ENCODE data around the gene MBD6.
"Not testable (repeated sequence)": the region's sequence is repeated elsewhere in the genome, so short reads cannot be mapped to it uniquely, and the experiment has no call there.

The MBD6 gene

GRCh38 chr12:57487597-57488401 lies 34.8 kb upstream of the MBD6 start, which contains the start of gene MARS1:
Gene MARS1 (plus strand): TSS chr12:57488068. CDS start chr12:57488091, 23 bp downstream.
- in situ Hi-C loops (cut with MboI; ENCODE audit: low sequenced_read_pairs) = no loop called here

- in situ Hi-C loops (cut with MboI; ENCODE audit: low sequenced_read_pairs) = no loop called here
Observed at GRCh38 chr12:57488402-57489156, 34.0 kb upstream of the MBD6 start.

GRCh38 chr12:57489157-57489641 lies 33.4 kb upstream of the MBD6 start:
- in situ Hi-C loops (cut with MboI; ENCODE audit: low sequenced_read_pairs) = no loop called here

- in situ Hi-C loops (cut with MboI; ENCODE audit: low sequenced_read_pairs) = no loop called here
Observed at GRCh38 chr12:57490126-57490525, 32.5 kb upstream of the MBD6 start.

GRCh38 chr12:57491393-57492280 lies 31.0 kb upstream of the MBD6 start:
- in situ Hi-C loops (cut with MboI; ENCODE audit: low sequenced_read_pairs) = no loop called here

GRCh38 chr12:57495051-57495701 lies 27.4 kb upstream of the MBD6 start:
- in situ Hi-C loops (cut with MboI; ENCODE audit: low sequenced_read_pairs) = not testable (repeated sequence)

GRCh38 chr12:57496822-57497221 lies 25.8 kb upstream of the MBD6 start:
- in situ Hi-C loops (cut with MboI; ENCODE audit: low sequenced_read_pairs) = no loop called here

GRCh38 chr12:57497223-57498131 lies 25.1 kb upstream of the MBD6 start:
- in situ Hi-C loops (cut with MboI; ENCODE audit: low sequenced_read_pairs) = no loop called here

- in situ Hi-C loops (cut with MboI; ENCODE audit: low sequenced_read_pairs) = no loop called here
Observed at GRCh38 chr12:57498132-57498502, 24.5 kb upstream of the MBD6 start.

GRCh38 chr12:57498571-57498970 lies 24.1 kb upstream of the MBD6 start:
- in situ Hi-C loops (cut with MboI; ENCODE audit: low sequenced_read_pairs) = no loop called here

GRCh38 chr12:57500213-57500612 lies 22.4 kb upstream of the MBD6 start:
- in situ Hi-C loops (cut with MboI; ENCODE audit: low sequenced_read_pairs) = no loop called here

GRCh38 chr12:57502311-57502969 lies 20.2 kb upstream of the MBD6 start:
- in situ Hi-C loops (cut with MboI; ENCODE audit: low sequenced_read_pairs) = not testable (repeated sequence)

GRCh38 chr12:57506541-57506940 lies 16.1 kb upstream of the MBD6 start:
- in situ Hi-C loops (cut with MboI; ENCODE audit: low sequenced_read_pairs) = not testable (repeated sequence)

- in situ Hi-C loops (cut with MboI; ENCODE audit: low sequenced_read_pairs) = not testable (repeated sequence)
Observed at GRCh38 chr12:57507796-57508195, 14.8 kb upstream of the MBD6 start.

GRCh38 chr12:57511161-57511560 lies 11.5 kb upstream of the MBD6 start:
- in situ Hi-C loops (cut with MboI; ENCODE audit: low sequenced_read_pairs) = no loop called here

GRCh38 chr12:57511588-57512325 lies 10.9 kb upstream of the MBD6 start:
- in situ Hi-C loops (cut with MboI; ENCODE audit: low sequenced_read_pairs) = no loop called here

GRCh38 chr12:57512665-57513064 lies 10.0 kb upstream of the MBD6 start:
- in situ Hi-C loops (cut with MboI; ENCODE audit: low sequenced_read_pairs) = no loop called here

- in situ Hi-C loops (cut with MboI; ENCODE audit: low sequenced_read_pairs) = no loop called here
Observed at GRCh38 chr12:57513266-57513665, 9.4 kb upstream of the MBD6 start.

Measured in HL-60/S4 treated with retinoic acid at 250 ng/mL for 4 days and 3 days (cell line).